Type B pancreatic cell (in vitro differentiated cells): ENCODE measurements around the gene LYZL4. TPM values are rescaled to one million over a fixed set of nuclear protein-coding genes. Genes with fewer than 3 reads are reported as not detected.

Source experiments
- DNase-seq: peaks from one replicate; pipeline ENCODE4 v3.0.0; 2021; ENCODE audit warnings: mixed read lengths; ENCODE audit not compliant: unreplicated experiment; ENCODE audit errors: extremely low spot score
- H3K27ac Mint-ChIP-seq: 2 replicates; pipeline ENCODE4 v1.8.0; 2021; ENCODE audit warnings: mild to moderate bottlenecking, mixed read lengths
- H3K27me3 Mint-ChIP-seq: 2 replicates; pipeline ENCODE4 v1.8.0; 2021; ENCODE audit warnings: mixed read lengths
- H3K36me3 Mint-ChIP-seq: 2 replicates; pipeline ENCODE4 v1.8.0; 2021; ENCODE audit warnings: mixed read lengths
- H3K4me1 Mint-ChIP-seq: one replicate; pipeline ENCODE4 v1.8.0; 2021; ENCODE audit warnings: mixed read lengths; ENCODE audit not compliant: unreplicated experiment
- H3K4me3 Mint-ChIP-seq: 2 replicates; pipeline ENCODE4 v1.8.0; 2021; ENCODE audit warnings: mild to moderate bottlenecking, mixed read lengths
- H3K9me3 Mint-ChIP-seq: 2 replicates; pipeline ENCODE4 v1.8.0; 2021; ENCODE audit warnings: mixed read lengths
- total RNA-seq: library from RNA; stranded (reverse); gene quantifications from 2 replicates; pipeline ENCODE4 v1.2.1, GENCODE V29; 2021; ENCODE audit warnings: low replicate concordance
- TF ChIP-seq, protein P1 (sequence below): fragments of 200-600 bp; sonication (generic); conservative IDR thresholded peaks from 2 replicates; pipeline ENCODE4 v1.5.0; 2021; ENCODE audit warnings: antibody characterized with exemption, mild to moderate bottlenecking

LYZL4 gene
- total RNA-seq, 1 donor from 2014 or later = not detected

- TF ChIP-seq, protein P1, sequence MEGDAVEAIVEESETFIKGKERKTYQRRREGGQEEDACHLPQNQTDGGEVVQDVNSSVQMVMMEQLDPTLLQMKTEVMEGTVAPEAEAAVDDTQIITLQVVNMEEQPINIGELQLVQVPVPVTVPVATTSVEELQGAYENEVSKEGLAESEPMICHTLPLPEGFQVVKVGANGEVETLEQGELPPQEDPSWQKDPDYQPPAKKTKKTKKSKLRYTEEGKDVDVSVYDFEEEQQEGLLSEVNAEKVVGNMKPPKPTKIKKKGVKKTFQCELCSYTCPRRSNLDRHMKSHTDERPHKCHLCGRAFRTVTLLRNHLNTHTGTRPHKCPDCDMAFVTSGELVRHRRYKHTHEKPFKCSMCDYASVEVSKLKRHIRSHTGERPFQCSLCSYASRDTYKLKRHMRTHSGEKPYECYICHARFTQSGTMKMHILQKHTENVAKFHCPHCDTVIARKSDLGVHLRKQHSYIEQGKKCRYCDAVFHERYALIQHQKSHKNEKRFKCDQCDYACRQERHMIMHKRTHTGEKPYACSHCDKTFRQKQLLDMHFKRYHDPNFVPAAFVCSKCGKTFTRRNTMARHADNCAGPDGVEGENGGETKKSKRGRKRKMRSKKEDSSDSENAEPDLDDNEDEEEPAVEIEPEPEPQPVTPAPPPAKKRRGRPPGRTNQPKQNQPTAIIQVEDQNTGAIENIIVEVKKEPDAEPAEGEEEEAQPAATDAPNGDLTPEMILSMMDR = no peak
- H3K9me3 Mint-ChIP-seq = no peaks in the 10 kb centered on the region
- H3K36me3 Mint-ChIP-seq = no peaks in the 10 kb centered on the region
- no peak overlapping the region for H3K4me3 Mint-ChIP-seq
- no peak overlapping the region for H3K27ac Mint-ChIP-seq
- H3K4me1 Mint-ChIP-seq = no peaks in the 10 kb centered on the region
- DNase-seq = no peak
- H3K27me3 Mint-ChIP-seq = peaks cover 58% of the 10 kb centered on the region
Observed at GRCh38 chr3:42442640-42443039, 32.2 kb upstream of the LYZL4 start.

DNA sequence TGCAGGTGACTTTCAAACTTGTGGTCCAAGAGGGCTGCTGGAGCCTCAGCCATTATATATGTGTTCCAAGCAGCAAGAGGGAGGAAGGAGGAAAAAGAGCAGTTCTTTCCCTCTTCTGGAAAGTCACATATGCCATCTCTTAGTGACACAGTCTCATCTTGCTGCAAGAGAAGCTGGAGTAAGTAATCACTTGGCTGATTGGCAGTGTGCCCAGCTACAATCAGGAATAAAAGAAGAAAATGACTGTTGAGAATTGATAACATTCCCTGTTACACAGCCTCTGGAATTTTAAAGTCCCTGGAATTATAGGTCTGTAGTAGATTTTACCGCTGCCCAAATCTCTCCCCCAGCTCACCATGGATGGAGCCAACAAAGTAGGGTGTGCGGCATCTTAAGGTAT, 31.4 kb upstream of the LYZL4 start:
- H3K27me3 Mint-ChIP-seq = peaks cover 58% of the 10 kb centered on the region
- H3K27ac Mint-ChIP-seq = no peak overlapping the region
- no peaks in the 10 kb centered on the region for H3K4me1 Mint-ChIP-seq

GRCh38 chr3:42440924-42441323, 30.5 kb upstream of the LYZL4 start:
- TF ChIP-seq, protein P1 = no peak
- Mint-ChIP-seq H3K4me3 (no peak overlapping the region), H3K36me3 (no peaks in the 10 kb centered on the region), H3K27ac (no peak overlapping the region), H3K9me3 (no peaks in the 10 kb centered on the region), H3K27me3 (peaks cover 58% of the 10 kb centered on the region), H3K4me1 (no peaks in the 10 kb centered on the region)
- no peak for DNase-seq

More for the DNA sequence above, 31.4 kb upstream of the LYZL4 start:
- H3K4me3 Mint-ChIP-seq = no peak overlapping the region
- H3K36me3 Mint-ChIP-seq = no peaks in the 10 kb centered on the region
- DNase-seq = no peak
- TF ChIP-seq, protein P1 = no peak
- no peaks in the 10 kb centered on the region for H3K9me3 Mint-ChIP-seq

GRCh38 chr3:42439261-42440115, 29.1 kb upstream of the LYZL4 start:
- Mint-ChIP-seq H3K4me3 (no peak overlapping the region), H3K9me3 (no peaks in the 10 kb centered on the region), H3K27ac (no peak overlapping the region), H3K36me3 (no peaks in the 10 kb centered on the region), H3K4me1 (no peaks in the 10 kb centered on the region), H3K27me3 (peaks cover 51% of the 10 kb centered on the region)
- TF ChIP-seq, protein P1 = no peak
- DNase-seq = no peak

GRCh38 chr3:42438758-42439157, 28.3 kb upstream of the LYZL4 start:
- Mint-ChIP-seq H3K27me3 (peaks cover 48% of the 10 kb centered on the region), H3K4me3 (no peak overlapping the region), H3K27ac (no peak overlapping the region), H3K36me3 (no peaks in the 10 kb centered on the region), H3K4me1 (no peaks in the 10 kb centered on the region), H3K9me3 (no peaks in the 10 kb centered on the region)
- TF ChIP-seq, protein P1 = no peak
- no peak for DNase-seq
